Testis (tissue), 2 donors: ENCODE data around the gene PTPMT1.

ENCODE experiments used
- CTCF ChIP-seq, 3 experiments: fragments of 450-650 bp in 2 of 3; fragments of 200-600 bp in 1 of 3; sonication (generic) in 1 of 3; IDR thresholded peaks; one replicate each; pipeline ENCODE4 v1.5.1; 2016 to 2019; ENCODE audit warnings: antibody characterized with exemption in 3 of 3, mild to moderate bottlenecking in 2 of 3, moderate library complexity in 1 of 3
- POLR2A ChIP-seq: fragments of 450-650 bp; IDR thresholded peaks from one replicate; pipeline ENCODE4 v1.6.1; 2017; ENCODE audit warnings: antibody characterized with exemption, mild to moderate bottlenecking, moderate library complexity

GRCh38 chr11:47531666-47532065, 33.7 kb upstream of the PTPMT1 start:
- no peak for TF ChIP-seq CTCF (IDR thresholded peaks at IDR 0.05)
- TF ChIP-seq POLR2A = no peak
